ENCODE measurements around the gene CYP2W1.
"Not testable (repeated sequence)": the region's sequence is repeated elsewhere in the genome, so short reads cannot be mapped to it uniquely, and the experiment has no call there.

The CYP2W1 gene

DNA sequence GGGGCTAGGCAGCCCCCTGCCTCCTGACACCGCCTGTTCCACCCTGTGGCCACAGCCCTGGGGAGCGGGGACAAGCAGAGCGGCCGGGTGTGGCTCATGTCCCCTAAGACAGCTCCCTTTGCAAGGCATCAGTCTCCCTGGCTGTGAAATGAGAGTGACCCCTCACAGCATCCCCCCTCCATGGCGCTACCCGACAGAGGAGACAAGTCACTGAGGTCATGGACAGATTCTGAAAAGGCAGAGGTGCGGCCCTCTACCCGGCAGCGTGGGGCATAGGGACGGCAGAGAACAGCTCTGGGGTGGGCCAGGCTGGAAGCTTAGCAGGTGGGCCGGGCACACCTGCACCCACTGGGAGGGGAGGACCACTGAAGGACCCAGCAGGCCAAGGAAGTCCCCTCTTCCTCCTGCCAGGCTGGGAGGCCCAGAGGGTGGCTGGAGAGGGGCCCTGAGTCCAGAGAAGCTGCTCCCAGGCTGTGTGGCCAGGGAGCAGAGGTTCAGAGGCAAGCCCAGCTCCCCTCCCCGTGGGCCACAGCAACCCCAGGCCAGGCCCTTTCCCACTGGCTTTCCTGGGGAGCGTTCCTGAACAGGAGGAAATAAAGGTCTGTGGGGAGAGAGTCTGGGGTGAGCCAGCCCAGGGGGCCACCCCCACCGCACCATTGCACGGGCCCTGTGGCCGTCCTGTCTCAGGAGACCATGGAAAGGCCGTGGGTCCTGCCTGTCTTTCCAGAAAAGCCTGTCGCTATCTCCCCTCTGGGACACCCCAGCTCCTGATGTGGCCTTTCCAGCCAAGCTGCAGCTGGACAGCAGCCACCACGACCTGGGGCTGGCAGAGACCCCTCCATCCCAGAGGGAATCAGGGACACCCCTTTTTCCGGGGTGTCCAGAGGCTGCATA lies 30.2 kb upstream of the CYP2W1 start:
- DNase-seq, result no peak

DNA sequence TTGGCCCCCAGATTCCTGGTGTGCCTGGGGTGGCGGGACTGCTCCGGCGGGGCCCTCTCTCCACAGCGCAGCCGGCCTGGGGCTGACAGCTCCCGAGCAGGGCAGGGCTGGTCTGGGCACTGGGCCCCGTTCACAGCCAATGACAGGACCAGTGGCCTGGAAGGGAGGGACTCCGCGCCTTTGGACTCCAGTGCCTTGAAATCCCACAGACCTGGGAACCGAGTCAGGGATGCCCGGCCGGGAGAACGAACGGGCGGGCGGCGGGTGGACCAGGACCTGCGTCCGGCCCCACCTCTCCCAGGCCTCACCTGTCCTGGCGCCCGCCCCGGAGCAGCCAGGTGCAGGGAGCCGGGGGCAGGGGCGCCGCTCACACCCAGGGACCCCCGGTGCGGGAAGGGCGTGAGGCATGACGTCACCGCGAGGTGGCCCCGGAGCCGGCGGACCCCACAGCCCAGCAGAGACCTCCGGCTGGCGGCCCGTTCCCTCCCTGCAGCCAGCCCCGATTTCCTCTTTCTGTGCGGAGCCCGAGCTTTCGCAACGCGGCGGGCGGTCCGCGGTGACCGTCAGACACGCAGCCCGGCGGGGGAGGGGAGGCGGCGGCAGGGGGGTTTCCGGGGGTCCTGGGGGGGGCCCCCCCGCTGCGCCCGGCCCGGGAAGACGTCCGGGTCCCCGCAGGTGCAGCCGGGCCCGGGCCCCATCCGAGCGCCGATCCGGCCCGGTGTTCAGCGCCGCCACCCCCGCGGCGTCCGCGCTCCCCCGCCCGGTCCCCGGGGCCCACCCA lies 29.2 kb upstream of the CYP2W1 start:
- DNase-seq, result no peak

DNA sequence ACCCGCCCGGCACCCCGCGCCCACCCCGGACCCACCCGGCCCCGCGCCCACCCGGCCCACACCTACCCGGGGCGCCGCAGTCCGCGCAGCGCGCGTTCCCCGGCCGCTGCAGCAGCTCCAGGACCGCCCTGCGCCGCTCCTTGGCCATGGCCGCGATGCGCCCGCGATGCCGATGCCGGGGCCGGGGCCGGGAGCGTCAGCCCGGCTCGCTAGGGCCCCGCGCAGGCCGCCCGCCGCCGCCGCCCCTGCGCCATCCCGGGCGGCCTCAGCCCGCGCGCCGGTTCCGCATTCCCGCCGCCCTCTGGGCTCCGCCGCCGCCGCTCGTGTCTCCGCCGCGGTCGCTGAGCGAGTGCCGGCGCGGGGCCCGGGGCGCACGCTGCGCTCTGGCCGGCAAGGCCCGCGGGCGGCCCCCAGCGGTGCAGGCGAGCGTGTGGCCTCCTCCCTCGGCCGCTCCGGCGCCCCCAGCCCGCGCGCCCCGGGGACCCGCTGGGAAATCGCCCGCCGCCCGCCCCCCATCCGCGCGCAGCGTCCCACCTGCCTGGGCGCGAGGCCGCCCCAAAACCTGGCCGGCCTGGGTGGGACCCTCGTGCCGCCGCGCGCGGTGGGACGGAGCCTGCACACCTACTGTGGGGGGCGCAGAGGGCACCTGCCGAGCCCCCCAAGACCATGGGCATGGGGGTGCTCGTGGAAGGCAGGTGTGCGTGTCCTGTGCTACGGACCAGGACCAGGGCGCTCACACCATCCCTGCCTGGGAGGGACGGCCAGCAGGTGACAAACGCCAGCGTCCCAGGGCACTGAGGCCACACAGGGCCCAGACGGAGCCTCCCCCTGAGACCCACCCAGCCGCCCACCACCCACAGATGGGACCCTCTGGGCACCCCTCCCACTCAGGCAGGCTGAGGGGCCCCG lies 28.4 kb upstream of the CYP2W1 start, which contains the start of gene ADAP1:
Gene ADAP1 (minus strand): TSS at position 351 of the 909 bp plus-strand sequence. CDS start 203 bp downstream, at position 148.
- no peak for DNase-seq

DNA sequence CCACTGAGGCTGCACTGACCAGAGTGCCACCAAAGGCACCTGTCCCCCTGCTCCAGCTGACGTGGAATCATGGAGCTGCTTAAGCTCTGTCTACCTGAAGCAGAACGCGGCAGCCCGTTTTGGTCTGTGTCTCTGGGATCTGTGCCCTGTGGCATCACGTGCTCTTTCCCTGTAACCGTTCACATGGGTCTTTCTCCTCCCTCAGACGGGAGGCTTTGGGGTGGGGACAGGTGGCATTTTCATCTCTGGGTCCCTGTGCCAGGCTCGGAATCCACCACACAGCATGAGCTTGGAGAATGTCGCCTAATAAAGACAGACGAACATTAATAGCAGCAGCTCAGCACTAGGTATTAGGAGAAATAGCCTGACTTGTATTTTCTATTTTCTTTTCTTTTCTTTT lies 26.9 kb upstream of the CYP2W1 start:
- no peak for DNase-seq

DNA sequence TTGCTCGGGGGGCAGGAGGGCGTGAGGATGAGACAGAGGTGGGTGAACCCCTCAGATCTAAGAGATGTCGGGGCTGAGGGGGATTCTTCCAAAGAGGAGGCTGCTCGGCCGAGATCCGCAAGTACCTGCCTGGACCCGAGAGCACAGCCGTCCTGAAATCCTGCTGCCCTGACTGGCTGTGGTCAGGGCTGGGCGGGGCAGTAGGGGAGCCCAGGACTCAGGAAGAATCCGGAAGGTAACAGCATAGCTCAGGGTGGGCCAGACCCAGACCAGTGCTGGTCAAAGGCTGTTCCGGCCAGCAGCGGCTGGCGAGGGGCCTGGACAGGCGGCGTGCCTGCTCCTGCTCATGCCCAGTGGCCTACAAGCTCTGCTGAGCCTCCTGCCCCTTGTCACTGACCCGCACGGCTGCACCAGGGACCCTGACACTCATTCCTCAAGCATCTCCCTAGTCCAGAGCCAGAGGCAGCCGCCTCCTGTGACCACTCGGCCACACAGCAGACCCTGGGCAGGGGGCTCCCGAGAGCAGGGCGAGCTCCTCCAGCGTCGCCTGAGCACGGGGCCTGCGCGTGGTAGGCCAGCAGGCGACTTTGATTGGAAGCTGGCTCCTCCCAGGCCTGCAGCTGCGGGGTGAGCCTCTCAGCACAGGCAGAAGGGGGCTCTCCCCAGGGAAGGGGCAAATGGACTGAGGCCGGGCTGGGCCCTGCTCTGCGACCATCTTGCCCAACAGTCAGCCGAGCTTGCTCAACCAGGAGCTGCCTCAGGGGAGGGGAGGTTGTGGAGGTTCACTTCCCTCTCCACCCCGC lies 25.4 kb upstream of the CYP2W1 start:
- DNase-seq, result no peak

DNA sequence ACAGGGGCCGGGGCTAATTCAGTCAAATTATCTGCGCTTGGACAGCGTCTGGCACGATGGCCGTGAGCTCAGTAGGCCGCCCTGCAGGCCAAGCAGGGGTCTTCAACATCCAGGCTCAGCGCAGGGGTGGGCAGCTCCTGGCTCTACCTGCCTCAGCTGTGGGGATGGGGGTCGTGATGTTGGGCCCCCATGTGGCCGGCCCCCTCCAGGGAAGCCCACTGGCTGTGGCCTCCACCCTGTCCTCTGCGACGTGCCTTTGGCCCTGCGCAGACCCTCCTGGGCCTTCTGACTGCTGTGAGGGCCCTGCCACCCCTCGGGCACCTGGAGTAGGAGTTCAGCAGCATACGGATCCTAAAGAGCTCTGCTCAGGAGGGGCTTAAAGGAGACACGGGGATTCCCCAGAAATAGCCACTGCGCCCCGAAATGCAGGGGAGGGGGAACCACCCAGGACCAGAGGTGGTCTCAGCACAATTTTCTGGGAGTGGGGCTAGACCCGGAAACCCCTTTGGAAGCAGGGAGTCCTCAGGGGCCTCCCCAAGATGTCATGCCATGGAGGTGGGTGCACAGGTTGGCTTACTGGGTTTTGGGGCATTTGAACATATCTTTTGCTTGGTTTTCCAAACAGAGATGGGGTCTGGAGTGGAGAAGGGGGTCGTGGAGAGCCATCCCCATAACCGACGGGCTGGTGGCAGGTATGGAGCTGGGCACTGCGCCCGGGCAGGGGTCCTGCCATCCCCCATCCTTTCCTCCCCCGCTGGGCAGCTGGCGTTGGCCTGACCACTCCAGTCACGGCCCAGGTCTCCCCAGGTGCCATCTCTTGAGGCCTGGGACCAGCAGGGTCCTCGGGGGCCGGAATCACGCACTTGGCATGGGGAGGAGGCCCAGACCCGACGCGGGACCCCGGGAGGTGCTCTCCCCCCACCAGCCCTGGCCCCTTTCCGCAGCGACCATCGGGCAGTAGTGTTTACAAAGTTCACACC lies 24.5 kb upstream of the CYP2W1 start:
- DNase-seq, result no peak

DNA sequence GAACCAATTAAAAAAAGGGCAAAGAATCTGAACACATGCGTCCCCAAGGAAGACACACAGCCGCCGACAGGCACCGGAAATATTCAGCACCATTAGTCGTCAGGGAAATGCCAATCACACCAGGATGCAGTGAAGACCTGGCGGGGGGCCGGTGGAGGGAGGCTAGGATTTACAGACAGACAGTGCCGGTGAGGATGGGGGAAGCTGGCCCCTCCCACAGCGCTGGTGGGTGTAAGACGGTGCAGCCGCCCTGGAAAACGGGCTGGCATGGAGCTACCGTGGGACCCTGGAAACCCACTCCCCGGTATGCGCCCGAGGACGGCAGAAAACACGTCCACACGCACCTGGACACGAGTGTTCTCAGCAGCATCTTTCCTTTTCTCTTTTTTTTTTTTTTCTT lies 23.7 kb upstream of the CYP2W1 start:
- DNase-seq, result no peak

DNA sequence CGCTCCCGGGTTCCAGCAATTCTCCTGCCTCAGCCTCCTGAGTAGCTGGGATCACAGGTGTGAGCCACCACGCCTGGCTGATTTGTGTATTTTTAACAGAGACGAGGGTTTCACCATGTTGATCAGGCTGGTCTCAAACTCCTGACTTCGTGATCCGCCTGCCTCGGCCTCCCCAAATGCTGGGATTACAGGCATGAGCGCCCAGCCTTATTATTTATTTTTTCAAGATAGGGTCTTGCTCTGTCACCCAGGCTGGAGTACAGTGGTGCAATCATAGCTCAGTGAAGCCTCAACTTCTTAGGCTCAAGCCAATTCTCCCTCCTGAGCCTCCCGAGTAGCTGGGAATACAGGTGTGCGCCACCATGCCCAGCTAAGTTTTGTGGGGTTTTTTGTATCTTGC lies 23.2 kb upstream of the CYP2W1 start:
- not testable (repeated sequence) for DNase-seq

DNA sequence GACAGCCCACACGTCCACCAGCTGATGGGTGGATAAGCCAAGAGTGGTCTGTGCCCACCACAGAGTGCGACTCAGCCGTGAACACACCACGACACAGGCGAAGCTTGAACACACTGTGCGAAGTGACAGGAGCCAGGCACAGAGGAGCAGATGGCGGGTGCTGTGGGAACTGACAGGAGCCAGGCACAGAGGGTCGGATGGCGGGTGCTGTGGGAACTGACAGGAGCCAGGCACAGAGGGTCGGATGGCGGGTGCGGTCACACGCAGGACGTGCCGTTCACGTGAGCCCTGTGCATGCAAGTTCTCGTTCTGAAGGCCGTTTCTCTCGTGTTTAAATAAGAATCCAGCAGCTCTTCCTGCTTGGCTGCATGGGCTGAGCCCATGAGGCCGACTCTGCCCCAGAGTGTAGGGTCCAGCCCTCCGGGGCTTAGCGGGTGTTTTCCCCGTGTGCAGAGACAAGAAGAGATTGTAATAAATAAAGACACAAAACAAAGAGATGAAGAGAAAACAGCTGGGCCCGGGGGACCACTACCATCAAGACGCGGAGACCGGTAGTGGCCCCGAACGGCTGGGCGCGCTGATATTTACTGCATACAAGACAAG lies 22.6 kb upstream of the CYP2W1 start:
- no peak for DNase-seq

DNA sequence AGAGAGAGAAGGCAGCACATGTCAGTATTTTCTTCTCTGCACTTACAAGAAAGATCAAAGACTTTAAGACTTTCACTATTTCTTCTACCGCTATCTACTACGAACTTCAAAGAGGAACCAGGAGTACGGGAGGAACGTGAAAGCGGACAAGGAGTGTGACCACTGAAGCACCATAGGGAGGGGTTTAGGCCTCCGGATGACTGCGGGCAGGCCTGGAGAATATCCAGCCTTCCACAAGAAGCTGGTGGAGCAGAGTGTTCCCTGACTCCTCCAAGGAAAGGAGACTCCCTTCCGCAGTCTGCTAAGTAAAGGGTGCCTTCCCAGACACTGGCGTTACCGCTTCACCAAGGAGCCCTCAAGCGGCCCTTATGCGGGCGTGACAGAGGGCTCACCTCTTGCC lies 22.0 kb upstream of the CYP2W1 start:
- DNase-seq, result not testable (repeated sequence)

DNA sequence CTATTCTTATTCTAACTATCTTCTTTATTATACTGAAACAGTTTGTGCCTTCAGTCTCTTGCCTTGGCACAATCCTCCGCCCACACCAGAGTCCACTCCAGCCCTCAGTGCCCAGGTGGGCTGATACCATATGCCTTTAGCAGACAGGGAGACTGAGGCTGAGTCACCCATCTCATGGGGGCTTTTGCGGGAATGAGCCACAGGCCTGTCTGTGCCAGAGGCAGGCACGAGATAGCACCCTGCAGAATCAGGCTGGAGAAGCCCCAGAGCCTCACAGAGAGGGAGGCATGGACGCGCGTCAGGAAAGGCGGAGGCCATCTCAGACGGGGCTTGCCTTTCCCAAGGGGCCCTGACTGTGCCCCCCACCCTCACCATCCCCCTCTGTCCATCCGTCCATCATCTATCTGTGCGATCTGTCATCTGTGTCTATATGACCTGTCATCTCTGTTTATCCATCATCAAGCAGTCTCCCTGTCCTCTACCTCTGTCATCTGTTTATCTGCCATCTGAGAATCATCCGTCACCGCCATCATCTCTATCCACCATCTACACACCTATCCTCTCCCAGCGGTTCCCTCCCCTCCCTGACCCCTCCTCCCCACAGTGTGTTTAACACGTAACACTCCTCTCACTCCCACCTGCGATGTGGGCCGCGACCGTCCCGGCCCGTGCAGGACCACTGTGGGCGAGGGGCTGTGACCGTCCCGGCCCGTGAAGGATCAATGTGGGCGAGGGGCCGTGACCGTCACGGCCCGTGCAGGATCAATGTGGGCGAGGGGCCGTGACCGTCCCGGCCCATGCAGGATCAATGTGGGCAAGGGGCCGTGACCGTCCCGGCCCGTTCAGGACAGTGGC lies 21.2 kb upstream of the CYP2W1 start:
- no peak for DNase-seq

DNA sequence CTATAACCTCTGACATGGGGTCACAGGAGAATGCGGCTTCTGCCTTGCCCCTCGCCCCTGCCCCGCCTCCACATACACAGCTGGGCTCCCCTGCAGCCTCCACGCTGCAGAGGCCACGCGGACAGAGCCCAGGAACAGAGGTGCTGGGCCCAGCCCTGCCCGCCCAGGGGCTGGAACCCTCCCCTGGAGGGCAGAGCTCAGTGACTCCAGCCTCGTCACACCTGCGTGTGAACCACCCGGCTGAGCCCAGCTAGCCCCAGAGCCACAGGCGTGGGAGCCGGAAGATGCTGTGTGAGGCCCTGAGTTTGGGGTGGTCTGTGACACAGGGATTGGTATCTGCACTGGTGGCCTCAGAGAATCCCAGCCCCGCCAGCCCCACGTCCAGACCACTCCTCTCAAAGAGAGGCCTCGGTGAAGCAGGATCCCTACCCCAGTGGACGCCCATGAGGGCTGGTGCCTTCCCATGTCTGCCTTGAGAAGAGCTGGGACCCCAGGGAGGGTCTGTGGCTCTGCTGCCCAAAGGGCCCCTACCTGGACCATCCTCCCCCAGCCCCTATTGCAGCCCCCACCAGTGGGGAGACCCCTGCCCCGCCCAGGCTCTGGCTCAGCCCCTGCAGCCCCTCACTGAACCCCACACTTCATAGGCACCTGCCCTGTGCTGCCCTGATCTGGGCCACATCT lies 20.4 kb upstream of the CYP2W1 start:
- DNase-seq, result no peak

DNA sequence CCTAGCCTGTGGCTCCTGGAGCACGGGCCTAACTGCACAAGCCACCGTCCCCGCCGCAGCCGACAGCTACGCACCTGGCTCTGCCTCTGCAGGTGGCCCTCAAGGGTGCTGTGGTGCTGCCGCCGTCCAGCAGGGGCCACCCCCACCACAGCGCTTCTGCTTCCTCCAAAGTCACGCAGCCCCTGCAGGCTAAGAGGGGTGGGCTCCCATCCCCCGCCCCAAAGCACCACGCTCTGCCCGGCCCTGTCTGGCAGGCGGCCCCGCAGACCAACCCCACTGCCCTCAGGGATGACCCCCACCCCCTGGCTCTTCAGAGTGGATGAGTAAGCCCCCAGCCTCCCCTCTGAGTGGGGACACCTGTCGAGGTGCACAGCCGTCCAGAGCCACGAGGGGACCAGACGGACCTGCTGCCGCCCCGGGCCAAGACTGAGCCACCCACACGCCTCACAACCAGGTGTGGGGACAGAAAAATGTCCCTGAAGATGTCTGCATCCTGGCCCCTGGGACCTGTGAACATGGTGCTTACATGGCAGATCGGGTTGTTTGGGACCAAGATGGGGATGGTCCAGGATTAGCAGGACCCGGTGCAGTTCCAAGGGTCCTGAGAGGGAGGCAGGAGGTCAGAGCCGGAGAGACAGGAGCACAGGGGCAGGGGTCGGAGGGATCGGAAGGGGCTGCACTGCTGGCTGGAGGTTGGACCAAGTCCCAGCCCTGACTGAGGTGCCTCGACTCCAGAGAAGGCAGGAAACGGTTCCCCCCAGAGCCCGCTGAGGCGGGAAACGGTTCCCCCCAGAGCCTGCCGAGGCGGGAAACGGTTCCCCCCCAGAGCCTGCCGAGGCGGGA lies 19.5 kb upstream of the CYP2W1 start:
- no peak for DNase-seq

DNA sequence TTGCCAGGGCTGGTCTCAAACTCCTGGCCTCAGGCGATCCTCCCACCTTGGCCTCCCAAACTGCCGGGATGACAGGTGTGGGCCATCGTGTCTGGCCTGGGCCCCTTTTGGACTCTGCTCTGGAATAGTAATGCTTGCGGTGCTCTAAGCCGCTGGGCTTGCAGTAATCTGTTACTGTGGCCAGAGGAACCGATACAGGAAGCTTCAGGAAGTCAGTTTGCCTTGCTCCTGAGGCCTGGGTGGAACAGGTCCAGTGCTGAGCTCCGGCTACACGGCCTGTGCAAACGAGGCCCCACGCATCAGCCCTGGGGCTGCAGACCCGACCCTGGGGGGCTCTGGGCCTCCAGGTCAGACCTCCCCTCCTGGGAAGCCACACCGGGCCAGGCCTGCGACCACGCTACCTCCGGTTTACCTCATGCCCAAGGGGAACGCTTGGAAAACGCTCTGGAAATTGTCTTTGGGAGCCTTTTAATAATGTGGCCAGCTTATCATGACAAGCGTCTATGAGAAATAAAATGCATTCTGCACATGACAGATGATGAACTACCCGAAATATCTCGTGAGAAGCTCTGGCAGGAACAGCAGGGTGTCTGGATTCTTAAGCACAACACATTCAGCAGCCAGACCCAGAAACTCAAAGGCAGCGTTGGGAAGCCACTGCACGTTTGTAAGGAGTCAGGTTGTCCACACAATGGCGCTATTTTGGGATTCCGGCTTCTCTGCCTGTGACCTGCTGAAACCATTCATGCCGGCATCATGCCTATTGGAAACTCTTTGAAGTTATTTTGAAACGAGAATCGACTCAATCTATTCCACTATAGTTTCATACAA lies 18.4 kb upstream of the CYP2W1 start:
- no peak for DNase-seq

DNA sequence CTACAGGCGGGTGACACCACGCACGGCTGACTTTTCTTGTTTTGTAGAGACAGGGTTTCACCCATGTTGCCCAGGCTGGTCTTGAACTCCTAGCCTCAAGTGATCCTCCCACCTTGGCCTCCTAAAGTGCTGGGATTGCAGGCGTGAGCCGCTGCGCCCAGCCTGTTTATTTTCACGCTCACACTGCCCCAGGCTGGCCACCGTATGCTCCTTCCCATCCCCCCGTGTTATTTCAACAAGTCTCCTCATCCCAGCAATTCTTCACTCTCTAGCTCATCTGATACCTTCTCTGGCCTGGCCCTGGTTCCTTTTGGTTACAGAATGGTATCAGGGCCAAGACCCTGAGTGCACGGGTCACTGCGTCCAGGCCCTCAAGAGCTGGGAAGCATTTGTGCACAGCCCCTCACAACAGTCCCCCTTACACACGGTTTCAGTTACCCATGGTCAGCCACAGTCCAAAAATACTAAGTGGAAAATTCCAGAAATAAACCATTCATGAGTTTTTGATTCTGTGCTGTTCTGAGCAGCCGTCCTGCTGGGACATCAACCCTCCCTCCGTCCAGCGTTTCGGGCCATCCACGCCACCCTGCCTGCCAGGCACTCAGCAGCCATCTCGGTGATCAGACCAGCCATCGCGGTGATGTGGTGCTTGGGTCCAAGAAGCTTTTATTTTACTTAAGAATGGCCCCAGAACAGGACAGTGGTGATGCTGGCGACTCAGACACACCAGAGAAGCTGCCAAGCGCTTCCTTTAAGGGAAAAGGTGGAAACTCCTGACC lies 16.5 kb upstream of the CYP2W1 start:
- DNase-seq, result no peak

Data from NCI-H187 (cell line).